Peyer's patch (tissue), 4 donors: ENCODE measurements around the gene SH3BGRL.

Experiments
- CTCF ChIP-seq, 6 experiments: fragments of 450-650 bp in 4 of 6; fragments of 200-600 bp in 2 of 6; sonication (generic) in 1 of 6; IDR thresholded peaks; one replicate each; pipeline ENCODE4 v1.5.1; 2017 to 2019; ENCODE audit warnings: antibody characterized with exemption in 6 of 6, mild to moderate bottlenecking in 3 of 6, moderate library complexity in 1 of 6
- POLR2A ChIP-seq, 2 donors: fragments of 450-650 bp; IDR thresholded peaks; one replicate each; pipeline ENCODE4 v1.5.1; 2017; ENCODE audit warnings: antibody characterized with exemption in 2 of 2, mild to moderate bottlenecking in 2 of 2, moderate library complexity in 2 of 2

GRCh38 chrX:81237516-81237915 is 35.6 kb downstream of the SH3BGRL start:
- no peak for TF ChIP-seq CTCF (IDR thresholded peaks at IDR 0.05)
- no peak for TF ChIP-seq POLR2A (IDR thresholded peaks at IDR 0.05)
